ENCODE results near the gene NEURL2.
A peak's percentile ranks its signal among the peaks of the same experiment; 100 is the strongest.
"Not testable (repeated sequence)": the region's sequence is repeated elsewhere in the genome, so short reads cannot be mapped to it uniquely, and the experiment has no call there.

NEURL2 gene

GRCh38 chr20:45890985-45891983, at the start of gene NEURL2, which contains the start of gene CTSA:
TSS of gene NEURL2 (minus strand) at chr20:45891208. CDS start at chr20:45890991, 217 bp downstream.
TSS of gene CTSA (plus strand) at chr20:45891335. CDS start at chr20:45891569, 234 bp downstream.
- peak; percentile 84 for DNase-seq

GRCh38 chr20:45940469-45940868, 49.5 kb upstream of the NEURL2 start:
- DNase-seq = no peak

- DNase-seq = no peak
Observed at GRCh38 chr20:45940053-45940452, 49.0 kb upstream of the NEURL2 start.

- no peak for DNase-seq
Observed at GRCh38 chr20:45938727-45939438, 47.9 kb upstream of the NEURL2 start.

GRCh38 chr20:45937765-45938164, 46.8 kb upstream of the NEURL2 start:
- DNase-seq = no peak

- DNase-seq = no peak
Observed at GRCh38 chr20:45935416-45936046, 44.5 kb upstream of the NEURL2 start.

GRCh38 chr20:45934586-45935415, 43.8 kb upstream of the NEURL2 start, which contains the start of gene PCIF1:
TSS of gene PCIF1 (plus strand) at chr20:45934683. CDS start at chr20:45939000, 4,317 bp downstream.
- peak; percentile 98 for DNase-seq

GRCh38 chr20:45934046-45934585, 43.1 kb upstream of the NEURL2 start:
- no peak for DNase-seq

- DNase-seq = peak; percentile 43
Observed at GRCh38 chr20:45933266-45934045, 42.4 kb upstream of the NEURL2 start.

GRCh38 chr20:45931680-45932079, 40.7 kb upstream of the NEURL2 start:
- DNase-seq = not testable (repeated sequence)

GRCh38 chr20:45927071-45927878, 36.3 kb upstream of the NEURL2 start:
- no peak for DNase-seq

- DNase-seq = no peak
Observed at GRCh38 chr20:45926731-45927070, 35.7 kb upstream of the NEURL2 start.

GRCh38 chr20:45925821-45926506, 35.0 kb upstream of the NEURL2 start:
- DNase-seq = no peak

- no peak for DNase-seq
Observed at GRCh38 chr20:45924391-45925261, 33.6 kb upstream of the NEURL2 start.

GRCh38 chr20:45921337-45922189, 30.6 kb upstream of the NEURL2 start:
- DNase-seq = no peak

GRCh38 chr20:45920462-45921336, 29.7 kb upstream of the NEURL2 start:
- no peak for DNase-seq

Data from activated CD8-positive, alpha-beta memory T cell treated with anti-CD3 and anti-CD28 coated beads, Interleukin-2, amount 50 U/mL, for 4 hours (primary cell).